ENCODE results near the gene GFY. TPM values are rescaled to one million over a fixed set of nuclear protein-coding genes. Genes with fewer than 3 reads are reported as not detected.
A peak's percentile ranks its signal among the peaks of the same experiment; 100 is the strongest.

Gene GFY, protein sequence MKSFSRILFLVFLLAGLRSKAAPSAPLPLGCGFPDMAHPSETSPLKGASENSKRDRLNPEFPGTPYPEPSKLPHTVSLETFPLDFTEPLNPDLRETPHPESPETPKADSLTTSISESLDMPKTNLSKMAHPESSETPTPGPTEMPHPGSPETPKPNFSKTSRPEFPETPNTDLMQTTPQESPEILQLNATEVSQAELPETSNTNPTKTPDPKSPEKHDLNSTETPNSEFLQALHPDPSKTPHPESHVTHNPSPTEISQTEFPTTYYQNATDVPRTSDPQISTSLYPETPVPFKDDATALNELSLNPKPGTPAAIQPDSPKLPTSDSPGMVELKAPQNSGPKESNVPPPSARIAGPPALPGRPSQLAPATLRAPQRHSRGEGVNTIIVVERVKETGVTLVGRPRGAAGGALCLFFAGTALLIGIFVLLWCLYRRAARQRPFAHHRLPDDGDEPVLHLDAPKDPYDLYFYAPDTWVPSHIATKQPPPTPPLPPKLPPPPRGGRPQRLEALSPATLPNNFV
- total RNA-seq = not detected in 2 replicates

DNA sequence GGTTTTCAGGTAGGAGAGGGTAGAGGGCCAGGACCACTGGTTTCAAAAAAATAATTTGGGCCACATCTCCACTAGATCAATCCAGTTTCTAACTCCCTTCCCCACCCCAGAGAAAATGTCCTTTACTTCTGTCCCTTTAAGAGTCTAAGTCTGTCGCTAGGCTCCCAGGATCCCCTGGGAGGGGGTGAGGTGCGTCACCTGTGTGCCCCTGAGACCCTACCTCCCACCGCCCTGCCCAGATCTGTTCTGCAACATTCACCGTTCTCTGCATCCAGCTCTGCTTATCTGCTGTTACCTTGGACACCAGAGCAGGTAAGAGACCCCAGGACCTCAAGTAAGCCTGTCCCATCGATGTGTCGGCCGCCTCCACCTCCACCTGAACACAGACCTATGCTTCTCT is at the start of gene GFY:
GFY (plus strand) TSS at position 211 of the 400 bp plus-strand sequence. CDS start 1,043 bp downstream, outside the sequence.
- Histone ChIP-seq H2AFZ (ENCODE audit: low read length) (no peak within 1 kb of the TSS), H4K20me1 (ENCODE audit: insufficient read depth, low read length) (peaks cover 3% of the 10 kb centered on the region), H3K4me1 (ENCODE audit: insufficient read depth, low read length) (no peaks in the 10 kb centered on the region), H3K9me3 (ENCODE audit: low read depth, low read length) (no peaks in the 10 kb centered on the region), H3K4me3 (ENCODE audit: insufficient read depth, low read length) (no peak within 1 kb of the TSS), H3K27me3 (ENCODE audit: insufficient read depth, low read length) (peaks cover 95% of the 10 kb centered on the region), H3K79me2 (ENCODE audit: insufficient read depth, low read length) (no peaks in the 10 kb centered on the region), H3K4me2 (ENCODE audit: insufficient read depth, low read length) (no peak within 1 kb of the TSS), H3K27ac (ENCODE audit: low read depth, low read length) (no peak within 1 kb of the TSS), H3K36me3 (ENCODE audit: insufficient read depth, low read length) (no peaks in the 10 kb centered on the region)
- peak; percentile 62 for DNase-seq (ENCODE audit: insufficient read length, low spot score, missing footprints)
- TF ChIP-seq, protein P1, sequence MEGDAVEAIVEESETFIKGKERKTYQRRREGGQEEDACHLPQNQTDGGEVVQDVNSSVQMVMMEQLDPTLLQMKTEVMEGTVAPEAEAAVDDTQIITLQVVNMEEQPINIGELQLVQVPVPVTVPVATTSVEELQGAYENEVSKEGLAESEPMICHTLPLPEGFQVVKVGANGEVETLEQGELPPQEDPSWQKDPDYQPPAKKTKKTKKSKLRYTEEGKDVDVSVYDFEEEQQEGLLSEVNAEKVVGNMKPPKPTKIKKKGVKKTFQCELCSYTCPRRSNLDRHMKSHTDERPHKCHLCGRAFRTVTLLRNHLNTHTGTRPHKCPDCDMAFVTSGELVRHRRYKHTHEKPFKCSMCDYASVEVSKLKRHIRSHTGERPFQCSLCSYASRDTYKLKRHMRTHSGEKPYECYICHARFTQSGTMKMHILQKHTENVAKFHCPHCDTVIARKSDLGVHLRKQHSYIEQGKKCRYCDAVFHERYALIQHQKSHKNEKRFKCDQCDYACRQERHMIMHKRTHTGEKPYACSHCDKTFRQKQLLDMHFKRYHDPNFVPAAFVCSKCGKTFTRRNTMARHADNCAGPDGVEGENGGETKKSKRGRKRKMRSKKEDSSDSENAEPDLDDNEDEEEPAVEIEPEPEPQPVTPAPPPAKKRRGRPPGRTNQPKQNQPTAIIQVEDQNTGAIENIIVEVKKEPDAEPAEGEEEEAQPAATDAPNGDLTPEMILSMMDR (IDR thresholded peaks at IDR 0.05; ENCODE audit: extremely low read depth, low read depth, low read length) = no peak

DNA sequence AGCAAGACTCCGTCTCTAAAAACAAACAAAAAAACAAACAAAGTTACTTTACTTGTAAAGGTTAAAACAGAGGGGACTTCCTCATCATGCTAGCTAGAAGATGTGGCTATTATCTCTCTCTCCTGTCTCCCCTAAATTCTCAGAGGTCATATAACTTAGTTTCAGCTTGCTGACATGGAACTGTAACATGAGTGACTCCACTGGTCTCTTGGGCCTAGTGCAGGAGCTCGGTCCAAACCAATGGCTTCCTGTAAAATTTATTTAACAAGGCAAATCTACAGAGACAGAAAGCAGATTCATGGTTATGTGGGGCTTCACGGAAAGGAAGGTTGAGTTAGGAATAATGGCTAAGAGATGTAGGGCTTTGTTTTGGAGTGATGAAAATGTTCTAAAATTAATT is 46.7 kb upstream of the GFY start:
- TF ChIP-seq, protein P1 (IDR thresholded peaks at IDR 0.05; ENCODE audit: extremely low read depth, low read depth, low read length) = no peak
- H3K4me3 ChIP-seq (ENCODE audit: insufficient read depth, low read length) = no peak overlapping the region
- H2AFZ ChIP-seq (ENCODE audit: low read length) = peak overlapping the region; percentile 35
- H3K9me3 ChIP-seq (ENCODE audit: low read depth, low read length) = peaks cover 3% of the 10 kb centered on the region
- H3K36me3 ChIP-seq (ENCODE audit: insufficient read depth, low read length) = no peaks in the 10 kb centered on the region
- H3K27ac ChIP-seq (ENCODE audit: low read depth, low read length) = no peak overlapping the region
- no peaks in the 10 kb centered on the region for H3K4me1 ChIP-seq (ENCODE audit: insufficient read depth, low read length)
- no peak overlapping the region for H3K4me2 ChIP-seq (ENCODE audit: insufficient read depth, low read length)
- no peaks in the 10 kb centered on the region for H3K79me2 ChIP-seq (ENCODE audit: insufficient read depth, low read length)
- no peak for DNase-seq (ENCODE audit: insufficient read length, low spot score, missing footprints)
- no peaks in the 10 kb centered on the region for H4K20me1 ChIP-seq (ENCODE audit: insufficient read depth, low read length)
- H3K27me3 ChIP-seq (ENCODE audit: insufficient read depth, low read length) = peaks cover 3% of the 10 kb centered on the region

DNA sequence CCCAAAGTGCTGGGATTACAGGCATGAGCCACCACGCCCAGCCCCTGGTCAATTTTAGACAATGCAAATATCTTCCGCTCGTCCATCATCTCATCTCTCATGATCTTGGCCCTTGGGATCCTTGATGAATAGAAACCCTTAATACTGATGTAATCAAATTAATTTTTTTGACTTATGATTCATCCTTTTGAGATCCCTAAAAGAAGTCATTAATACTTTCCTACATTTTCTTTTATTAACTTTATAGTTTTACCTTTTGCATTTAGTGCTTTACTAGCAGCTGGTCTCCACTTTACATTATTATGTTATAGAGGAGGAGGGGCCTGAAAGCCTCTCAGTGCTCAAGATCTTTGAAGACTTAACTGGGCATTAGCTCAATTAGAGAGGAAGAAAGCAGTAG is 44.8 kb upstream of the GFY start:
- Histone ChIP-seq H3K36me3 (ENCODE audit: insufficient read depth, low read length) (no peaks in the 10 kb centered on the region), H3K4me2 (ENCODE audit: insufficient read depth, low read length) (no peak overlapping the region), H2AFZ (ENCODE audit: low read length) (no peak overlapping the region), H3K4me3 (ENCODE audit: insufficient read depth, low read length) (no peak overlapping the region), H3K27me3 (ENCODE audit: insufficient read depth, low read length) (peaks cover 3% of the 10 kb centered on the region), H3K27ac (ENCODE audit: low read depth, low read length) (no peak overlapping the region), H4K20me1 (ENCODE audit: insufficient read depth, low read length) (no peaks in the 10 kb centered on the region), H3K9me3 (ENCODE audit: low read depth, low read length) (peaks cover 3% of the 10 kb centered on the region), H3K4me1 (ENCODE audit: insufficient read depth, low read length) (no peaks in the 10 kb centered on the region), H3K79me2 (ENCODE audit: insufficient read depth, low read length) (no peaks in the 10 kb centered on the region)
- DNase-seq (ENCODE audit: insufficient read length, low spot score, missing footprints) = no peak
- TF ChIP-seq, protein P1 (IDR thresholded peaks at IDR 0.05; ENCODE audit: extremely low read depth, low read depth, low read length) = no peak

DNA sequence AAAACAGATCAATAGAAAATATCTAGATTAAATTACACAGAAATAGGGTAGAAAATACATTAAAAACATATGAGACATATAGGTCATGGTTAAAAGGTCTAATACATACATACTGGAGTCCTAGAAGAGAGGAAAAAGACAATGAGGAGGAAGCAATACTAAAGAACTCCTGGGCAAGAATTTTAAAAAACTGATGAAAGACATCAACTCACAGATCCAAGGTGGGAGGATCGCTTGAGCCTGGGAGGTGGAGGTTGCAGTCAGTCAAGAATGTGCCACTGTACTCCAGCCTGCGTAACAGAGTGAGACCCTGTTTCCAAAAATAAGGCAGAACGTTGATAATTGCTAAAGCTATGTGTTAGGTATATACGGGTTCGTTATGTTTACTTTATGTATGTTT is 42.5 kb upstream of the GFY start:
- peaks cover 3% of the 10 kb centered on the region for H3K27me3 ChIP-seq (ENCODE audit: insufficient read depth, low read length)
- no peak overlapping the region for H2AFZ ChIP-seq (ENCODE audit: low read length)
- H3K27ac ChIP-seq (ENCODE audit: low read depth, low read length) = no peak overlapping the region
- H3K4me2 ChIP-seq (ENCODE audit: insufficient read depth, low read length) = no peak overlapping the region
- TF ChIP-seq, protein P1 (IDR thresholded peaks at IDR 0.05; ENCODE audit: extremely low read depth, low read depth, low read length) = no peak
- H3K79me2 ChIP-seq (ENCODE audit: insufficient read depth, low read length) = no peaks in the 10 kb centered on the region
- peaks cover 3% of the 10 kb centered on the region for H3K9me3 ChIP-seq (ENCODE audit: low read depth, low read length)
- no peaks in the 10 kb centered on the region for H3K36me3 ChIP-seq (ENCODE audit: insufficient read depth, low read length)
- H4K20me1 ChIP-seq (ENCODE audit: insufficient read depth, low read length) = no peaks in the 10 kb centered on the region
- no peak overlapping the region for H3K4me3 ChIP-seq (ENCODE audit: insufficient read depth, low read length)
- H3K4me1 ChIP-seq (ENCODE audit: insufficient read depth, low read length) = no peaks in the 10 kb centered on the region
- no peak for DNase-seq (ENCODE audit: insufficient read length, low spot score, missing footprints)

Measured in osteoblast (primary cell).